GM10266 (cell line): Measurements from ENCODE around the gene MEIS1.

Source experiments
- DNase-seq: peaks from one replicate; pipeline ENCODE4 v3.0.0; 2012; ENCODE audit errors: extremely low spot score
- TF ChIP-seq, protein P1 (sequence below): IDR thresholded peaks from 2 replicates; pipeline ENCODE4 v1.5.1; 2012; ENCODE audit warnings: mild to moderate bottlenecking, low read depth; ENCODE audit not compliant: control insufficient read depth, insufficient read depth; ENCODE audit errors: missing control alignments

The MEIS1 gene

DNA sequence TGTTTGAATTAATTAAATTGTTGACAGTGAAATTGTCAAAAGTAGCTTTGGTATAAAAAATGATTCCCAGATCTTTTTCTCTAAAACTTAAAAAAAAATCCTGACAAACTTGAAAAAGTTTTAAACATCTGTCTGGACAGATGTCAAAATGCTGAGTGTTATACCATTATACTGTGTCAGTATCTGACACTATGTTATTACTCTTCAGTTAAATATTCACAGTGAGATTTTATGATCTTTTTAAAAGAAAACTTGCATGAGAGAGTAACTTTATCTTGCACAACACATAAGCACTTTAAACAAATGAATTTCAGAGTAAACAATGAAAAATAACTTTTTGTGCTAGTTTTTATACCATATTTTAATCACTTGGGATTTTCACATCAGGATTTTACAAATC is 167.4 kb downstream of the MEIS1 start:
- TF ChIP-seq, protein P1, sequence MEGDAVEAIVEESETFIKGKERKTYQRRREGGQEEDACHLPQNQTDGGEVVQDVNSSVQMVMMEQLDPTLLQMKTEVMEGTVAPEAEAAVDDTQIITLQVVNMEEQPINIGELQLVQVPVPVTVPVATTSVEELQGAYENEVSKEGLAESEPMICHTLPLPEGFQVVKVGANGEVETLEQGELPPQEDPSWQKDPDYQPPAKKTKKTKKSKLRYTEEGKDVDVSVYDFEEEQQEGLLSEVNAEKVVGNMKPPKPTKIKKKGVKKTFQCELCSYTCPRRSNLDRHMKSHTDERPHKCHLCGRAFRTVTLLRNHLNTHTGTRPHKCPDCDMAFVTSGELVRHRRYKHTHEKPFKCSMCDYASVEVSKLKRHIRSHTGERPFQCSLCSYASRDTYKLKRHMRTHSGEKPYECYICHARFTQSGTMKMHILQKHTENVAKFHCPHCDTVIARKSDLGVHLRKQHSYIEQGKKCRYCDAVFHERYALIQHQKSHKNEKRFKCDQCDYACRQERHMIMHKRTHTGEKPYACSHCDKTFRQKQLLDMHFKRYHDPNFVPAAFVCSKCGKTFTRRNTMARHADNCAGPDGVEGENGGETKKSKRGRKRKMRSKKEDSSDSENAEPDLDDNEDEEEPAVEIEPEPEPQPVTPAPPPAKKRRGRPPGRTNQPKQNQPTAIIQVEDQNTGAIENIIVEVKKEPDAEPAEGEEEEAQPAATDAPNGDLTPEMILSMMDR: no peak
- DNase-seq: no peak

DNA sequence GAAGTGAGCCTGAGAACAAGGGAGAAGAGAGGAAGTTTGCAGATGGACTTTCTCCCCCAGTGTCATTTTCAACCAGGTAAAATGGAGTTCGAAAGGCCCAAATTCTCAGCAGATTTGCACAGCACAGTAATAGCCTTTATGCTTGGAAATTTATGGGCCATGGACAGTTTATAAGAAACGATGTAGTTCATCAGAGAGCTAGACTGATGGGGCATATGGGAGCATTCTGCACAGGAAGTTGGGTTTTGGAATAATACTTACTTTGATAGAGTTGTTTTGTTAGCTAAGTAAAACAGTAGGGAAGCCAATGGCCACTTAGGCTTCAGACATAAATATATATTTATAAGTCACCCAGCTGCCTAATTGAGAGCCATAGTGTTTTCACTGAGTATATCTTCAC is 169.4 kb downstream of the MEIS1 start:
- TF ChIP-seq, protein P1: no peak
- no peak for DNase-seq

DNA sequence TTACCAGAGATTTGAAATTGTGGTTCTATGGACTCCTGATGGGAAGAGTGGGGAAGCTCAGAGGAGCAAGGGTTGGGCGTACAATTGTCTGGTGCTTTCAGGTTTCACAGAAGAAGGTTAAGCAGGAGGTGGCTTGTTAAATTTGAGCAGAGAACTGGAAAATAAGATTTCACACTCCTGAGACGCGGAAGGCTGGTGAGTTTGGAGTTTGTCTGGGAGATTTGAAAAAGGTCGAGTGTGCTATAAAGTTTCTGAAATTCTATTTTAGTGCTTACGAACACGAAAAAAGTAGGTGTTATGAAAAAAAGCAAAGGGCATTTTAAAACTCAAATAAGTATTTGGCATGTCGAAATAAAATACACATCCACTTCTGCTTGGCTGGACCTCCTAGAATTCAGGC is 170.1 kb downstream of the MEIS1 start:
- TF ChIP-seq, protein P1: no peak
- no peak for DNase-seq

DNA sequence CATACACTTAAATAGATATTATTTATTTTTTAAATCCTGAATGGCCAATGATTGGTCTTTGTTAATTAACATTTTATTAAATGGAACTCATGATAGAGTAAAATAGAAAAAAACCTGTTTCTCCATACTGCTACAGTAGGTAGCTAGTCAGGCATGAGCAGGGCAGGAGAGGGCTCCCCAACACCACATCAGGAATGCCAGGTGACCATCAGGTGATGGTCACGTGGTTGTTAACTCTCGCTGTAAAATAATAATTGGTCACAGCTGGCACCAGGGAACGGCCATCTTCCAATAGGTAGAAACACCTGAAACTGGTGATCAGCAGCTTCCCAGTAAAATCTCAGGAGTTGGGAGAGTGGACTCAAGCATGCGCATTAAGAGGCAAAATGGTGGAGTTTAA is 172.2 kb downstream of the MEIS1 start:
- DNase-seq: no peak
- TF ChIP-seq, protein P1: no peak
